Trophoblast cell (in vitro differentiated cells and primary cell): ENCODE measurements around the gene B3GALNT1.

Experiments used
- DNase-seq, 2 donors: peaks; one replicate each; pipeline ENCODE4 v3.0.0-alpha.2; 2016
- H2AFZ ChIP-seq: 2 replicates; pipeline ENCODE4 v1.6.1; 2013; ENCODE audit warnings: low read length, moderate library complexity, mild to moderate bottlenecking; ENCODE audit not compliant: insufficient read depth, poor library complexity
- H2AK5ac ChIP-seq: 2 replicates; pipeline ENCODE4 v1.6.1; 2013; ENCODE audit warnings: mild to moderate bottlenecking, low read length
- H2BK120ac ChIP-seq: 2 replicates; pipeline ENCODE4 v1.6.1; 2013; ENCODE audit warnings: low read length, mild to moderate bottlenecking, moderate library complexity; ENCODE audit not compliant: insufficient read depth, poor library complexity
- H2BK12ac ChIP-seq: 2 replicates; pipeline ENCODE4 v1.6.1; 2013; ENCODE audit warnings: mild to moderate bottlenecking, low read length, moderate library complexity
- H2BK5ac ChIP-seq: 2 replicates; pipeline ENCODE4 v1.6.1; 2013; ENCODE audit warnings: low read length, low read depth, moderate library complexity, mild to moderate bottlenecking; ENCODE audit not compliant: poor library complexity
- H3K14ac ChIP-seq: 2 replicates; pipeline ENCODE4 v1.6.1; 2013; ENCODE audit warnings: mild to moderate bottlenecking, low read length
- H3K18ac ChIP-seq: 2 replicates; pipeline ENCODE4 v1.6.1; 2013; ENCODE audit warnings: mild to moderate bottlenecking, low read length
- H3K23ac ChIP-seq: 2 replicates; pipeline ENCODE4 v1.6.1; 2013; ENCODE audit warnings: low read length
- H3K27ac ChIP-seq: 2 replicates; pipeline ENCODE4 v1.5.1; 2013; ENCODE audit warnings: low read depth, mild to moderate bottlenecking, inconsistent platforms, low read length, moderate library complexity
- H3K27me3 ChIP-seq: 2 replicates; pipeline ENCODE4 v1.6.1; 2013; ENCODE audit warnings: inconsistent platforms, mild to moderate bottlenecking, low read length, moderate library complexity; ENCODE audit not compliant: insufficient read depth
- H3K36me3 ChIP-seq, 2 experiments: 1 replicate in 1 of 2; 2 replicates in 1 of 2; pipeline ENCODE4 v1.6.1; 2013; ENCODE audit warnings: low read length in 2 of 2, mild to moderate bottlenecking in 2 of 2, moderate library complexity in 1 of 2; ENCODE audit not compliant: insufficient read depth in 2 of 2, control insufficient read depth in 1 of 2
- H3K4ac ChIP-seq: 2 replicates; pipeline ENCODE4 v1.6.1; 2013; ENCODE audit warnings: low read depth, mild to moderate bottlenecking, low read length, moderate library complexity
- H3K4me1 ChIP-seq, 2 experiments: 1 replicate in 1 of 2; 2 replicates in 1 of 2; pipeline ENCODE4 v1.6.1; 2013; ENCODE audit warnings: low read length in 2 of 2, mild to moderate bottlenecking in 2 of 2, moderate library complexity in 1 of 2; ENCODE audit not compliant: insufficient read depth in 2 of 2, control insufficient read depth in 1 of 2
- H3K4me2 ChIP-seq: 2 replicates; pipeline ENCODE4 v1.6.1; 2013; ENCODE audit warnings: inconsistent platforms, mild to moderate bottlenecking, low read length, moderate library complexity
- H3K4me3 ChIP-seq: 2 replicates; pipeline ENCODE4 v1.5.1; 2013; ENCODE audit warnings: mild to moderate bottlenecking, low read depth, low read length, inconsistent platforms
- H3K79me1 ChIP-seq: one replicate; pipeline ENCODE4 v1.6.1; 2013; ENCODE audit warnings: low read length
- H3K79me2 ChIP-seq: 2 replicates; pipeline ENCODE4 v1.6.1; 2013; ENCODE audit warnings: low read length, mild to moderate bottlenecking; ENCODE audit not compliant: control insufficient read depth, insufficient read depth, poor library complexity
- H3K9ac ChIP-seq: 2 replicates; pipeline ENCODE4 v1.6.1; 2013; ENCODE audit warnings: mild to moderate bottlenecking, low read length
- H3K9me3 ChIP-seq: 2 replicates; pipeline ENCODE4 v1.6.1; 2013; ENCODE audit warnings: low read depth, mild to moderate bottlenecking, control low read depth, inconsistent platforms, low read length; ENCODE audit not compliant: insufficient read depth
- H4K12ac ChIP-seq: 2 replicates; pipeline ENCODE4 v1.6.1; 2013; ENCODE audit warnings: low read depth, mild to moderate bottlenecking, low read length, moderate library complexity
- H4K8ac ChIP-seq: 2 replicates; pipeline ENCODE4 v1.6.1; 2013; ENCODE audit warnings: low read depth, mild to moderate bottlenecking, low read length, moderate library complexity
- H4K91ac ChIP-seq: one replicate; pipeline ENCODE4 v1.6.1; 2013; ENCODE audit warnings: low read depth, mild to moderate bottlenecking, low read length, moderate library complexity
- WGBS: extraction: QIAGEN DNeasy Blood & Tissue Kit; methylation state at CpG from one replicate; pipeline ENCODE4 v1.1.7; 2013; ENCODE audit warnings: missing lambda C conversion rate; ENCODE audit not compliant: insufficient read length, insufficient coverage; ENCODE audit errors: extremely low coverage; 5-methylcytosine and 5-hydroxymethylcytosine counted together

Gene B3GALNT1

DNA sequence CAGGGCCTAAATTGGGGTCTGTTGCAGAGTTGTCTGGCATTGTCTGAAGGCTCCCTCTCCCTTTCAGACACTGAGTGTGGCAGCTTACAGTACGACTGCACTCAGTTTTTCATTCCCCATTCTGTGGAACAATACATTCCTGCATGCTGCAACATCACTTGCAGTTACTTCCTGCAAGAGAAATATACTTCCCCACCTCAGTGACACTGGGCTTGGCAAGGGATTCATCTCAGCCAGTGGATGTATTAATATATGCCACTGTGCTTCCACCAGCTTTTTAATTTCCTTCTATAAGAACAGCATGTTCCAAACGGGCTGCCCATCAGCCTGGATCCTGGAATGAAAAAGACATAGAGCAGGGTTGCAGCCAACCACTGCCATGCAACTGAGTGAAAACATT, 23.1 kb downstream of the B3GALNT1 start:
- H3K9me3 ChIP-seq, result no peaks in the 10 kb centered on the region
- H2BK5ac ChIP-seq, result no peak overlapping the region
- H2AK5ac ChIP-seq, result no peak overlapping the region
- H3K27ac ChIP-seq, result no peak overlapping the region
- no peak overlapping the region for H3K4me3 ChIP-seq
- H4K8ac ChIP-seq, result no peak overlapping the region
- H4K12ac ChIP-seq, result no peak overlapping the region
- no peak overlapping the region for H2BK12ac ChIP-seq
- H3K79me2 ChIP-seq, result no peaks in the 10 kb centered on the region
- peaks cover 0 to 3% of the 10 kb centered on the region in 2 experiments for H3K36me3 ChIP-seq
- no peak overlapping the region for H2AFZ ChIP-seq
- H4K91ac ChIP-seq, result no peak overlapping the region
- no peaks in the 10 kb centered on the region for H3K4me1 ChIP-seq
- no peaks in the 10 kb centered on the region for H3K27me3 ChIP-seq
- no peak for DNase-seq
- no peak overlapping the region for H3K23ac ChIP-seq
- H3K9ac ChIP-seq, result no peak overlapping the region
- H3K14ac ChIP-seq, result no peak overlapping the region
- no CpG with 5 or more reads among the region's 2 CpGs for WGBS
- H3K4ac ChIP-seq, result no peak overlapping the region
- no peak overlapping the region for H3K4me2 ChIP-seq
- no peaks in the 10 kb centered on the region for H3K79me1 ChIP-seq
- no peak overlapping the region for H3K18ac ChIP-seq
- no peak overlapping the region for H2BK120ac ChIP-seq

DNA sequence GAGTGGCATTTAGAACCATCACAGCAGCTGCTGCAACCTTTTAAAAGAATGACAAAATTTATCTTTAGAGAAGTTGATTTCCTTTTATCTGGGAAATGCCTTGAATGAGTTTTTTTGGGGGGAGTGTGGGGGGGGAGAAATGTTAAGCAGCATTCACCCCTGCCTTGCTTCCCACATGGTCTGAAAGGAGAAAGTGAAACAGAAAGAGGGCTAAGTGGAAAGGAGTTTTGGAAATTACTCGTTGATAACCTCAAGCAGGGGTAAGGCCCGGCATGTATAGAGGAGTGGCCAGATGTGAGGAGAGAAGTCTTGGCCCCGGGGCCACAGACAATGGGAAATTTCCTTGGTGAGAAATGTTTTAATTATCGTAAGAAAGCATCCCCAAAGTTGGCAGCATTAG, 23.5 kb downstream of the B3GALNT1 start:
- H3K4me3 ChIP-seq, result no peak overlapping the region
- no peak overlapping the region for H2AK5ac ChIP-seq
- H3K27ac ChIP-seq, result no peak overlapping the region
- no peak overlapping the region for H3K9ac ChIP-seq
- H3K23ac ChIP-seq, result no peak overlapping the region
- peaks cover 0 to 3% of the 10 kb centered on the region in 2 experiments for H3K36me3 ChIP-seq
- H2AFZ ChIP-seq, result no peak overlapping the region
- H2BK5ac ChIP-seq, result no peak overlapping the region
- H3K14ac ChIP-seq, result no peak overlapping the region
- no peak overlapping the region for H4K8ac ChIP-seq
- H4K12ac ChIP-seq, result no peak overlapping the region
- no peaks in the 10 kb centered on the region for H3K9me3 ChIP-seq
- no peaks in the 10 kb centered on the region for H3K79me1 ChIP-seq
- H4K91ac ChIP-seq, result no peak overlapping the region
- no peaks in the 10 kb centered on the region for H3K27me3 ChIP-seq
- no peak overlapping the region for H3K4ac ChIP-seq
- H3K79me2 ChIP-seq, result no peaks in the 10 kb centered on the region
- no peak overlapping the region for H3K4me2 ChIP-seq
- H2BK12ac ChIP-seq, result no peak overlapping the region
- H2BK120ac ChIP-seq, result no peak overlapping the region
- no CpG with 5 or more reads among the region's 4 CpGs for WGBS
- H3K18ac ChIP-seq, result no peak overlapping the region
- no peaks in the 10 kb centered on the region for H3K4me1 ChIP-seq
- no peak for DNase-seq

- H3K4ac ChIP-seq, result no peak overlapping the region
- H3K18ac ChIP-seq, result no peak overlapping the region
- peaks cover 4 to 6% of the 10 kb centered on the region in 2 experiments for H3K4me1 ChIP-seq
- H2AK5ac ChIP-seq, result no peak overlapping the region
- H3K27ac ChIP-seq, result no peak overlapping the region
- no peaks in the 10 kb centered on the region for H3K9me3 ChIP-seq
- no peak overlapping the region for H4K8ac ChIP-seq
- no peak overlapping the region for H4K91ac ChIP-seq
- no peak overlapping the region for H3K4me3 ChIP-seq
- H3K27me3 ChIP-seq, result no peaks in the 10 kb centered on the region
- no peak overlapping the region for H3K14ac ChIP-seq
- H3K79me1 ChIP-seq, result no peaks in the 10 kb centered on the region
- H3K79me2 ChIP-seq, result no peaks in the 10 kb centered on the region
- no peak for DNase-seq
- no peak overlapping the region for H3K9ac ChIP-seq
- H2BK12ac ChIP-seq, result no peak overlapping the region
- H2AFZ ChIP-seq, result no peak overlapping the region
- no peak overlapping the region for H3K4me2 ChIP-seq
- no CpG with 5 or more reads among the region's 1 CpG for WGBS
- H4K12ac ChIP-seq, result no peak overlapping the region
- H3K23ac ChIP-seq, result no peak overlapping the region
- no peak overlapping the region for H2BK5ac ChIP-seq
- no peaks in the 10 kb centered on the region for H3K36me3 ChIP-seq
- no peak overlapping the region for H2BK120ac ChIP-seq
These were observed 32.0 kb downstream of the B3GALNT1 start for GRCh38 chr3:161073181-161073580.

- Histone ChIP-seq H3K4me1 (peaks cover 4 to 7% of the 10 kb centered on the region in 2 experiments), H3K18ac (no peak overlapping the region), H3K79me2 (no peaks in the 10 kb centered on the region), H2BK12ac (no peak overlapping the region), H3K27ac (no peak overlapping the region), H3K9me3 (no peaks in the 10 kb centered on the region), H4K12ac (no peak overlapping the region), H3K4me2 (no peak overlapping the region), H3K4me3 (no peak overlapping the region), H3K36me3 (no peaks in the 10 kb centered on the region), H3K4ac (no peak overlapping the region), H4K8ac (no peak overlapping the region), H3K23ac (no peak overlapping the region), H4K91ac (no peak overlapping the region), H2AK5ac (no peak overlapping the region), H2BK5ac (no peak overlapping the region), H3K9ac (no peak overlapping the region), H3K27me3 (no peaks in the 10 kb centered on the region), H3K79me1 (no peaks in the 10 kb centered on the region), H3K14ac (no peak overlapping the region), H2AFZ (no peak overlapping the region), H2BK120ac (no peak overlapping the region)
- DNase-seq, result no peak
These were observed 32.4 kb downstream of the B3GALNT1 start for GRCh38 chr3:161072751-161073150.
